GM12891 (cell line): Measurements from ENCODE around the gene ASPM.

ENCODE experiments used
- PAX5 ChIP-seq: IDR thresholded peaks from 2 replicates; pipeline ENCODE4 v1.6.1; 2011; ENCODE audit warnings: low read length, moderate library complexity, mild to moderate bottlenecking; ENCODE audit not compliant: insufficient read depth, severe bottlenecking
- POLR2A ChIP-seq: IDR thresholded peaks from 2 replicates; pipeline ENCODE4 v1.6.1; 2011; ENCODE audit warnings: low read depth, low read length, control low read depth
- POLR2AphosphoS5 ChIP-seq: IDR thresholded peaks from 2 replicates; pipeline ENCODE4 v1.6.1; 2011; ENCODE audit warnings: low read depth, low read length, control low read depth
- POU2F2 ChIP-seq: IDR thresholded peaks from 2 replicates; pipeline ENCODE4 v1.6.1; 2011; ENCODE audit warnings: low read depth, mild to moderate bottlenecking, control low read depth, low read length, moderate library complexity

GRCh38 chr1:197137322-197137721 is 9.1 kb downstream of the ASPM start:
- no peak for TF ChIP-seq POLR2AphosphoS5
- no peak for TF ChIP-seq POLR2A
- TF ChIP-seq POU2F2, result no peak
- TF ChIP-seq PAX5, result no peak
